Neural cell (in vitro differentiated cells): Measurements from ENCODE around the gene CCDC127. TPM values are rescaled to one million over a fixed set of nuclear protein-coding genes. Genes with fewer than 3 reads are reported as not detected.

Experiments used
- H2AFZ ChIP-seq: fragments of 200-600, 300-800 bp; sonication (generic), shearing (Covaris generic); 2 replicates; pipeline ENCODE4 v1.6.0; 2014; ENCODE audit warnings: low read depth, mild to moderate bottlenecking, antibody characterized with exemption, low read length, moderate library complexity
- H3F3A ChIP-seq: fragments of 200-600 bp; shearing (Covaris generic); 2 replicates; pipeline ENCODE4 v1.6.1; 2016; ENCODE audit warnings: mild to moderate bottlenecking, moderate library complexity, mixed read lengths, antibody characterized with exemption, low read length; ENCODE audit not compliant: insufficient read depth, poor library complexity, severe bottlenecking
- H3K27ac ChIP-seq: fragments of 200-600, 300-800 bp; sonication (generic), shearing (Covaris generic); 2 replicates; pipeline ENCODE4 v1.5.1; 2014; ENCODE audit warnings: mild to moderate bottlenecking, low read length, moderate library complexity
- H3K27me3 ChIP-seq: fragments of 300-800, 200-600 bp; sonication (generic), shearing (Covaris generic); 2 replicates; pipeline ENCODE4 v1.6.0; 2014; ENCODE audit warnings: mild to moderate bottlenecking, low read depth, low read length, moderate library complexity; ENCODE audit not compliant: insufficient read depth
- H3K36me3 ChIP-seq: fragments of 300-800, 200-600 bp; sonication (generic), shearing (Covaris generic); 2 replicates; pipeline ENCODE4 v1.5.1; 2014; ENCODE audit warnings: mild to moderate bottlenecking, antibody characterized with exemption, low read length, moderate library complexity; ENCODE audit not compliant: insufficient read depth
- H3K4me2 ChIP-seq: fragments of 300-800, 200-600 bp; sonication (generic), shearing (Covaris generic); 2 replicates; pipeline ENCODE4 v1.6.0; 2014; ENCODE audit warnings: mild to moderate bottlenecking, low read length
- H3K4me3 ChIP-seq: fragments of 300-800, 200-600 bp; sonication (generic), shearing (Covaris generic); 2 replicates; pipeline ENCODE4 v1.5.1; 2014; ENCODE audit warnings: mild to moderate bottlenecking, low read length, moderate library complexity
- H3K79me2 ChIP-seq: fragments of 200-600 bp; shearing (Covaris generic); replicated peaks from 2 replicates; pipeline ENCODE4 v1.6.0; 2014; ENCODE audit warnings: mild to moderate bottlenecking, low read length, moderate library complexity; ENCODE audit not compliant: insufficient read depth
- H3K9ac ChIP-seq: fragments of 300-800, 200-600 bp; sonication (generic), shearing (Covaris generic); 2 replicates; pipeline ENCODE4 v1.6.1; 2016; ENCODE audit warnings: mild to moderate bottlenecking, low read length, mixed read lengths
- H3K9me2 ChIP-seq: fragments of 200-600 bp; shearing (Covaris generic); 2 replicates; pipeline ENCODE4 v1.6.1; 2016; ENCODE audit warnings: mild to moderate bottlenecking, low read length, mixed read lengths; ENCODE audit not compliant: insufficient read depth
- H3K9me3 ChIP-seq: fragments of 200-600, 300-800 bp; sonication (generic), shearing (Covaris generic); 2 replicates; pipeline ENCODE4 v1.6.1; 2016; ENCODE audit warnings: mild to moderate bottlenecking, mixed run types, low read length, moderate library complexity, mixed read lengths
- H4K20me1 ChIP-seq: fragments of 200-600 bp; shearing (Covaris generic); 2 replicates; pipeline ENCODE4 v1.6.1; 2016; ENCODE audit warnings: mild to moderate bottlenecking, mixed run types; ENCODE audit not compliant: insufficient read depth
- CTCF ChIP-seq: fragments of 450-650 bp; IDR thresholded peaks from 2 replicates; pipeline ENCODE4 v1.5.1; 2014; ENCODE audit warnings: antibody characterized with exemption, mild to moderate bottlenecking, moderate library complexity; ENCODE audit not compliant: poor library complexity, severe bottlenecking
- EP300 ChIP-seq: fragments of 450-650 bp; conservative IDR thresholded peaks from 2 replicates; pipeline ENCODE4 v1.6.1; 2014; ENCODE audit warnings: antibody characterized with exemption, mild to moderate bottlenecking, moderate library complexity; ENCODE audit not compliant: poor library complexity, severe bottlenecking
- EZH2 ChIP-seq: fragments of 200-600, 300-800 bp; shearing (Covaris generic), sonication (generic); IDR thresholded peaks from 2 replicates; pipeline ENCODE4 v1.6.1; 2014; ENCODE audit warnings: antibody characterized with exemption, low read length, borderline replicate concordance, mild to moderate bottlenecking; ENCODE audit not compliant: insufficient read depth, poor library complexity, severe bottlenecking
- MXI1 ChIP-seq: fragments of 450-650 bp; conservative IDR thresholded peaks from 2 replicates; pipeline ENCODE4 v1.6.1; 2014; ENCODE audit warnings: antibody characterized with exemption, mild to moderate bottlenecking; ENCODE audit not compliant: poor library complexity, severe bottlenecking
- POLR2AphosphoS5 ChIP-seq: IDR thresholded peaks from 2 replicates; pipeline ENCODE4 v1.6.1; 2012
- RAD21 ChIP-seq: fragments of 450-650 bp; conservative IDR thresholded peaks from 2 replicates; pipeline ENCODE4 v1.6.1; 2014; ENCODE audit warnings: antibody characterized with exemption, mild to moderate bottlenecking, moderate library complexity
- SMC3 ChIP-seq: fragments of 450-650 bp; conservative IDR thresholded peaks from 2 replicates; pipeline ENCODE4 v1.6.1; 2014; ENCODE audit warnings: antibody characterized with exemption, mild to moderate bottlenecking, moderate library complexity; ENCODE audit not compliant: poor library complexity
- TAF1 ChIP-seq: IDR thresholded peaks from 2 replicates; pipeline ENCODE4 v1.6.1; 2012; ENCODE audit warnings: low read depth
- polyA plus RNA-seq: library from polyadenylated mRNA; depleted of rRNA; stranded (reverse); fragments of >200 nt; gene quantifications from 2 replicates; pipeline ENCODE4 v1.2.3, GENCODE V29; 2014
- TF ChIP-seq, protein P1 (sequence below): IDR thresholded peaks from 2 replicates; pipeline ENCODE4 v1.6.1; 2012; ENCODE audit warnings: borderline replicate concordance

Gene CCDC127
- polyA plus RNA-seq, 1 donor from 2014 or later, result 5.4 TPM

GRCh38 chr5:185095-186070, 32.6 kb downstream of the CCDC127 start:
- Histone ChIP-seq H3K9me3 (no peaks in the 10 kb centered on the region), H4K20me1 (no peaks in the 10 kb centered on the region), H3K4me3 (no peak overlapping the region), H3K27me3 (no peaks in the 10 kb centered on the region), H3K27ac (no peak overlapping the region), H3K36me3 (no peaks in the 10 kb centered on the region), H3F3A (no peaks in the 10 kb centered on the region), H3K4me2 (no peak overlapping the region), H3K9me2 (no peaks in the 10 kb centered on the region), H3K79me2 (no peaks in the 10 kb centered on the region), H3K9ac (no peak overlapping the region), H2AFZ (no peak overlapping the region)
- no peak for TF ChIP-seq RAD21
- no peak for TF ChIP-seq EP300
- TF ChIP-seq CTCF, result no peak
- TF ChIP-seq SMC3, result no peak
- TF ChIP-seq TAF1, result no peak
- TF ChIP-seq POLR2AphosphoS5, result no peak
- TF ChIP-seq, protein P1, sequence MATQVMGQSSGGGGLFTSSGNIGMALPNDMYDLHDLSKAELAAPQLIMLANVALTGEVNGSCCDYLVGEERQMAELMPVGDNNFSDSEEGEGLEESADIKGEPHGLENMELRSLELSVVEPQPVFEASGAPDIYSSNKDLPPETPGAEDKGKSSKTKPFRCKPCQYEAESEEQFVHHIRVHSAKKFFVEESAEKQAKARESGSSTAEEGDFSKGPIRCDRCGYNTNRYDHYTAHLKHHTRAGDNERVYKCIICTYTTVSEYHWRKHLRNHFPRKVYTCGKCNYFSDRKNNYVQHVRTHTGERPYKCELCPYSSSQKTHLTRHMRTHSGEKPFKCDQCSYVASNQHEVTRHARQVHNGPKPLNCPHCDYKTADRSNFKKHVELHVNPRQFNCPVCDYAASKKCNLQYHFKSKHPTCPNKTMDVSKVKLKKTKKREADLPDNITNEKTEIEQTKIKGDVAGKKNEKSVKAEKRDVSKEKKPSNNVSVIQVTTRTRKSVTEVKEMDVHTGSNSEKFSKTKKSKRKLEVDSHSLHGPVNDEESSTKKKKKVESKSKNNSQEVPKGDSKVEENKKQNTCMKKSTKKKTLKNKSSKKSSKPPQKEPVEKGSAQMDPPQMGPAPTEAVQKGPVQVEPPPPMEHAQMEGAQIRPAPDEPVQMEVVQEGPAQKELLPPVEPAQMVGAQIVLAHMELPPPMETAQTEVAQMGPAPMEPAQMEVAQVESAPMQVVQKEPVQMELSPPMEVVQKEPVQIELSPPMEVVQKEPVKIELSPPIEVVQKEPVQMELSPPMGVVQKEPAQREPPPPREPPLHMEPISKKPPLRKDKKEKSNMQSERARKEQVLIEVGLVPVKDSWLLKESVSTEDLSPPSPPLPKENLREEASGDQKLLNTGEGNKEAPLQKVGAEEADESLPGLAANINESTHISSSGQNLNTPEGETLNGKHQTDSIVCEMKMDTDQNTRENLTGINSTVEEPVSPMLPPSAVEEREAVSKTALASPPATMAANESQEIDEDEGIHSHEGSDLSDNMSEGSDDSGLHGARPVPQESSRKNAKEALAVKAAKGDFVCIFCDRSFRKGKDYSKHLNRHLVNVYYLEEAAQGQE, result no peak
- TF ChIP-seq MXI1, result no peak
- no peak for TF ChIP-seq EZH2

DNA sequence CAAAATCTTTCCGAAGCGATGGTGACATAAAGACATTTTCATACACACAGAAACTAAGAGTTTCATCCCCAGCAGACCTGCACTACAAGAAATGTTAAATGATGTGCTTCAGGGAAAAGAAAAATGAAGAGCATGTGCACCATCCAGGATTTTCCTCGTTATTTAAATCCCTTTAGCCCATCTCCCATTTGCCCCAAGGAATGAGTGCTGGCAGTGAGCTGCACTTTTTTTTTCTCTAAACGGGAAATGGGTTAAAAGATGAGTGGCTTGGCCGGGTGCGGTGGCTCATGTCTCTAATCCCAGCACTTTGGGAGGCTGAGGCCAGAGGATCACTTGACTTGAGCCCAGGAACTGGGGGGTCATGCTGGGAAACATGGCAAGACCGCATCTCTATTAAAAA, 33.5 kb downstream of the CCDC127 start:
- Histone ChIP-seq H3K36me3 (no peaks in the 10 kb centered on the region), H3K27ac (no peak overlapping the region), H3K79me2 (no peaks in the 10 kb centered on the region), H3K9me2 (no peaks in the 10 kb centered on the region), H3K27me3 (no peaks in the 10 kb centered on the region), H3K9me3 (no peaks in the 10 kb centered on the region), H3K9ac (no peak overlapping the region), H3F3A (no peaks in the 10 kb centered on the region), H4K20me1 (no peaks in the 10 kb centered on the region), H3K4me2 (no peak overlapping the region), H3K4me3 (no peak overlapping the region), H2AFZ (no peak overlapping the region)
- no peak for TF ChIP-seq RAD21
- TF ChIP-seq SMC3, result no peak
- TF ChIP-seq EZH2, result no peak
- no peak for TF ChIP-seq EP300
- TF ChIP-seq MXI1, result no peak
- TF ChIP-seq CTCF, result no peak
- TF ChIP-seq, protein P1, result no peak
- no peak for TF ChIP-seq POLR2AphosphoS5
- TF ChIP-seq TAF1, result no peak
